Stimulated activated CD8-positive, alpha-beta memory T cell treated with anti-CD3 and anti-CD28 coated beads, Interleukin-7, amount 100 ng/mL, for 48 hours (primary cell): Measurements from ENCODE around the gene ACY1.
A peak's percentile ranks its signal among the peaks of the same experiment; 100 is the strongest.

Experiments
- DNase-seq, 2 donors: peaks; one replicate each; pipeline ENCODE4 v3.0.0-alpha.2; 2020; ENCODE audit warnings: low read depth in 1 of 2; ENCODE audit errors: extremely low read depth in 1 of 2

Gene ACY1

GRCh38 chr3:51962854-51963530, 20.3 kb upstream of the ACY1 start:
- DNase-seq = no peak

- no peak for DNase-seq
Observed at GRCh38 chr3:51963951-51964451, 19.3 kb upstream of the ACY1 start.

- no peak for DNase-seq
Observed at GRCh38 chr3:51964521-51964920, 18.8 kb upstream of the ACY1 start.

GRCh38 chr3:51966016-51966415, 17.3 kb upstream of the ACY1 start:
- no peak for DNase-seq

- no peak for DNase-seq
Observed at GRCh38 chr3:51966486-51966885, 16.8 kb upstream of the ACY1 start.

- DNase-seq = no peak
Observed at GRCh38 chr3:51966922-51967383, 16.4 kb upstream of the ACY1 start.

GRCh38 chr3:51967384-51968169, 15.8 kb upstream of the ACY1 start, which contains the start of gene PCBP4:
TSS of gene PCBP4 (minus strand) at chr3:51967454. CDS start at chr3:51961240, 6,214 bp downstream.
- no peak for DNase-seq

GRCh38 chr3:51968170-51968775, 15.1 kb upstream of the ACY1 start:
- DNase-seq = no peak

GRCh38 chr3:51968883-51969678, 14.3 kb upstream of the ACY1 start:
- no peak for DNase-seq

GRCh38 chr3:51969841-51970240, 13.5 kb upstream of the ACY1 start:
- DNase-seq = no peak

GRCh38 chr3:51970606-51971300, 12.6 kb upstream of the ACY1 start:
- no peak for DNase-seq

- no peak for DNase-seq
Observed at GRCh38 chr3:51971350-51971749, 12.0 kb upstream of the ACY1 start.

GRCh38 chr3:51974277-51974962, 8.9 kb upstream of the ACY1 start:
- DNase-seq = no peak

GRCh38 chr3:51974963-51975851, 8.1 kb upstream of the ACY1 start, which contains the start of gene ABHD14A:
TSS of gene ABHD14A (plus strand) at chr3:51975064. CDS start at chr3:51975136, 72 bp downstream.
- peak in 1 of 2 donors; percentile 40 for DNase-seq

GRCh38 chr3:51975852-51976549, 7.3 kb upstream of the ACY1 start:
- peak in 1 of 2 donors; percentile 24 for DNase-seq

GRCh38 chr3:51977446-51978142, 5.7 kb upstream of the ACY1 start:
- DNase-seq = no peak

- no peak for DNase-seq
Observed at GRCh38 chr3:51978143-51978502, 5.2 kb upstream of the ACY1 start.
